ENCODE data around the gene TMEM212.
A peak's percentile ranks its signal among the peaks of the same experiment; 100 is the strongest.

TMEM212 gene

GRCh38 chr3:171835613-171836012, 7.5 kb upstream of the TMEM212 start:
- H3K27ac ChIP-seq (replicated peaks) = peak overlapping the region; percentile 49; the same call in 1 of the 2 replicates
- TF ChIP-seq POLR2AphosphoS5 (IDR thresholded peaks at IDR 0.05; ENCODE audit: low read depth) (no peak), CTCF (IDR thresholded peaks at IDR 0.05; ENCODE audit: insufficient read depth, low read length) (no peak), SPI1 (IDR thresholded peaks at IDR 0.05; ENCODE audit: borderline replicate concordance, low read depth) (no peak), GABPA (IDR thresholded peaks at IDR 0.05; ENCODE audit: low read depth) (no peak), REST (IDR thresholded peaks at IDR 0.05; ENCODE audit: insufficient replicate concordance, low read depth) (no peak)
- H3K4me3 ChIP-seq (replicated peaks; ENCODE audit: insufficient read depth, low read length) = no peak overlapping the region
- H3K27me3 ChIP-seq (ENCODE audit: insufficient read depth, poor library complexity, severe bottlenecking) = no peaks in the 10 kb centered on the region
- DNase-seq (ENCODE audit: low read depth in 1 of 2, low spot score in 1 of 2) = no peak

- Histone ChIP-seq H3K4me3 (replicated peaks; ENCODE audit: insufficient read depth, low read length) (no peak overlapping the region), H3K27ac (replicated peaks) (no peak overlapping the region), H3K27me3 (ENCODE audit: insufficient read depth, poor library complexity, severe bottlenecking) (no peaks in the 10 kb centered on the region)
- TF ChIP-seq POLR2AphosphoS5 (IDR thresholded peaks at IDR 0.05; ENCODE audit: low read depth) = no peak
- no peak for TF ChIP-seq GABPA (IDR thresholded peaks at IDR 0.05; ENCODE audit: low read depth)
- no peak for TF ChIP-seq REST (IDR thresholded peaks at IDR 0.05; ENCODE audit: insufficient replicate concordance, low read depth)
- no peak for TF ChIP-seq CTCF (IDR thresholded peaks at IDR 0.05; ENCODE audit: insufficient read depth, low read length)
- TF ChIP-seq SPI1 (IDR thresholded peaks at IDR 0.05; ENCODE audit: borderline replicate concordance, low read depth) = no peak
- DNase-seq (ENCODE audit: low read depth in 1 of 2, low spot score in 1 of 2) = no peak
Observed at GRCh38 chr3:171836855-171837254, 6.3 kb upstream of the TMEM212 start.

GRCh38 chr3:171837698-171838097, 5.5 kb upstream of the TMEM212 start:
- DNase-seq (ENCODE audit: low read depth in 1 of 2, low spot score in 1 of 2) = no peak
- Histone ChIP-seq H3K27me3 (ENCODE audit: insufficient read depth, poor library complexity, severe bottlenecking) (no peaks in the 10 kb centered on the region), H3K4me3 (replicated peaks; ENCODE audit: insufficient read depth, low read length) (no peak overlapping the region), H3K27ac (replicated peaks) (no peak overlapping the region)
- no peak for TF ChIP-seq REST (IDR thresholded peaks at IDR 0.05; ENCODE audit: insufficient replicate concordance, low read depth)
- TF ChIP-seq GABPA (IDR thresholded peaks at IDR 0.05; ENCODE audit: low read depth) = no peak
- no peak for TF ChIP-seq CTCF (IDR thresholded peaks at IDR 0.05; ENCODE audit: insufficient read depth, low read length)
- TF ChIP-seq POLR2AphosphoS5 (IDR thresholded peaks at IDR 0.05; ENCODE audit: low read depth) = no peak
- no peak for TF ChIP-seq SPI1 (IDR thresholded peaks at IDR 0.05; ENCODE audit: borderline replicate concordance, low read depth)
